Activated T-cell treated with anti-CD3 and anti-CD28 coated beads for 4 hours (primary cell): Measurements from ENCODE around the gene GNB3.

ENCODE experiments used
- DNase-seq: peaks from one replicate; pipeline ENCODE4 v3.0.0-alpha.2; 2020

Gene GNB3

GRCh38 chr12:6840761-6841515 lies at the start of gene GNB3:
GNB3 (plus strand) TSS chr12:6840925; CDS start chr12:6841288, 363 bp downstream.
- no peak for DNase-seq

- DNase-seq = no peak
These were observed 48.7 kb upstream of the GNB3 start for GRCh38 chr12:6791931-6792520.

DNA sequence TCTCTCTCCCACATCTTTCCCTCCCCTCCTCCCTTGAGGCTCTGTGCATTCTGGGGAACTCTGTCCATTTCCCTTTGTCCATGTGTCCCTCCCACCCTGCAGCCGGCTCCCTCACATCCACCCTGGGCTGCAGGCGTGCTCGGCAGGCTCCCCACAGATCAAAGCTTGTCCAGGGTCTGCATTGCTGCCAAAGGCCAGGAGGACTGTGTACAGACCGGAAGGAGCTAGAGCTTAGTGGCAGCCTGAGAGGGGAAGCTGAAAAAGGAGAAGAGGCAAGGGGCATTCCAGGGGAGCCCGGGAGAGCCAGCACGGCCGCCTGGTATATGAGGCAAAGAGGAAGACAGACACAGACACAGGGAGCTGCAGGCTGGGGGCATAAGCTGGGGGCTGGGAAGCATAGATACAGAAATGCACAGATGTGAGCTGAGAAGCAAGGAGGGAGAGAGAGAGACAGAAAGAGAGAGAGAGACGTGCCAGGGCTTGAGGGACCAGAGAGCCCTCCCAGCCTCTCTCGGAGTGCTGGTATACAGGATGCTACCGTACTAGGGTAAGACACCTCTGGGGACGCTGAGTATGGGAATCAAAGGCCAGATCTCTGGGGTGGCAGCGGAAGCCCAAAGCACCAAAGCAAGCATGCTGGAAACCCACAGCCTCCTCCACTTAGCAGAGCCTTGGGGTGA lies 48.1 kb upstream of the GNB3 start:
- DNase-seq = no peak

DNA sequence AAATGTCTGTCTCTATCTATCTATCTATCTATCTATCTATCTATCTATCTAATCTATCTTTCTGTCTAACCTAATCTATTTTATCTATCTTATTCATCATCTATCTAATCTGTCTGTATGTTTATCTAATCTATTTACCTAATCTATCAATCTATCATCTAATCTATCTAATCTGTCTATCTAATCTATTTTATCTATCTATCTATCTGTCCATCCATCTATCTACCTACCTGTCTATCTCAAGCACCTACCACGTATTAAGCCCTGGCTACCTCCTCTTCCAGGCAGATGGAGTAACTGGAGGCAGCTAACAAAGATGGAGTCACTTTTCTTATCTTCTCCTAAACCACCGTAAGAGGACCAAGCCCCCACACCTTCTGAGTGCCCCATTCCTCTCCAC lies 45.6 kb upstream of the GNB3 start:
- DNase-seq = no peak

DNA sequence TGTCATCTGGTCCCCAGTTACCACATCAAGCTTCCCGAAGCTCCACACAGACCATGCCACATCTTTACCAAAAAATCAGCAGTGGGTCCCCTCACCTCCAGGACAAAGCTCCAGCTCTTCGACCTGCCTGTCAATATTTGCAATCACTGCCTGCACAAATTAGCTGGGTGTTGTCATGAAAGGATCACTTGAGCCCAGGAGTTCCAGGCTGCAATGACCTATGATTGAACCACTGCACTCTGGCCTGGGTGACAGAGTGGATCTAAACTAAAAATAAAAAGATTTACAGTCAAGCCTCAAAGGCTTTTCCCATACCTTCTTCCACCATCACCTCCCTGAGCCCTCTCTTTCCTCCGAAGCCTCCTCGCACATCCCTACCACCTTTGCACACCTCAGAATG lies 44.1 kb upstream of the GNB3 start:
- no peak for DNase-seq

DNA sequence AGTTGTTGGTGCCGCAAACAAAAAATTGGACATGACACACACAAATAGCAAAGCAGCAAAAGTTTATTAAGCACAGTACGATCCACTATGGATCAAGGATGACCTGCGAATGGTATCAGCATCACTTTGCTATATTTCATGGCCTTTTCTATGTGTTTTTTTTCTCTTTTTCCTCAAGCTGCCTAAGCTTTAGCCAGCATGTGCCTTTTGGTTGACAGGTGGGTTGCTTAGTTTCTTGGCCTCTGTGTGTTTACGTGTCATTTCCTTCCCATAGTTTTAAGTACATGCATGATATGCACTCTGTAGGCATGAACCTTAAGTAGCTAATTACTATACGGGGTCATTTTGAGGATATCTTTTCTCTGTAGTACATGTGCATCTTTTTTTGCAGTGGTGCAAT lies 41.6 kb upstream of the GNB3 start:
- no peak for DNase-seq

GRCh38 chr12:6807170-6807569 lies 33.6 kb upstream of the GNB3 start:
- DNase-seq = no peak

GRCh38 chr12:6809056-6809455 lies 31.7 kb upstream of the GNB3 start:
- no peak for DNase-seq

GRCh38 chr12:6810758-6811157 lies 30.0 kb upstream of the GNB3 start:
- no peak for DNase-seq

DNA sequence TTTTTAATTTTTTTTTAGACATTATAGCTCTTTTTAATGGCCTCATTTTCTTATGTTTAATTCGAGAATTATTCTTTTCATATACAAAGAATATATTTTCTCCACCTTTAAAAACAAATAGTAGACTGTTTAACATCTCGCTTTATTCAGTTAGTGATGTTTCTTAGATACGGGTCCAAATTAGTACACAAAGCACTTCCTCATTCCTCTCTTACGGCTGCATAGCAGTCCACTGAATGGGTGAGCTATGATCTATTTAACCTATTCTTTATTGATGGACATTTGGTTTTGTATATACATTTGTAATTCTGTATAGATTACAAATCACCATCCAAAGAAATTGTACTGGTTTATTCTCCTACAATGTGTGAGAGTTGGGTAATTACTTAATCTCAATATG lies 27.4 kb upstream of the GNB3 start:
- DNase-seq = no peak

DNA sequence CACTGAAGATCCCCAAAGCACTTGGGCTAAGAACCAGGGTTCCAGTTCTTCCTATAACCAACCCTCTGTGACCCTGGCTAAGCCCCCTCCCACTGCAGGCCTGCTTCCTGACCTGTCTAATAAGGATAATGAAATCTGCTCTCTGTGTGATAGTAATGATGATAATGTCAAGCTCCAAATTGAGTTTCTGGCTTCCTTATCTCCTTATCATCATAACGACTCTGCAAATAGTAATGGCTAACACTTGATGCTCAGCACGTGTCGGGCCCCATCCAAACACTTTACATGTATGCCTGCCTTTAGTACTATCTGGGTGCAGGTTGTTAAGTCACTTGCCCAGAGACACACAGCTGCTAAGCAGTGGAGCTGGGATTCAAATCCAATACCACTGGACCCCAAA lies 24.1 kb upstream of the GNB3 start:
- DNase-seq = no peak

- DNase-seq = no peak
These were observed 23.6 kb upstream of the GNB3 start for GRCh38 chr12:6817098-6817497.

DNA sequence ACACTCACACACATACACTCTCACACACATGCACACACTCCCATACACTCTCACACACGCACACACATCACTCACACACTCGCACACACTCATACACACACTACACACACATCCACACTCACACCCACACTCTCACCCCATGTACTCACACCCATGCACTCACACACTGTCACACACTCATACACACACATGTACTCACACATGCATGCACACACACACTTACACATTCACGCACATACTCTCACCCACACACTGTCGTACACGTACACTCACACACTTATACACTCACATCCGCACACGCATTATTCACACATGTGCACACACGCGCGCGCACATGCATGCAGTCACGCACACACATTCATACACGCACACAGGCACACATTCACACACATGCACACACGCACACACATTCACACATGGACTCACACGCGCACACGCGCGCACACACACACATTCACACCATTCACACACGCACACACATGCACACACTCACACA lies 23.0 kb upstream of the GNB3 start:
- DNase-seq = no peak

GRCh38 chr12:6818222-6818621 lies 22.5 kb upstream of the GNB3 start:
- no peak for DNase-seq

- no peak for DNase-seq
These were observed 22.1 kb upstream of the GNB3 start for GRCh38 chr12:6818645-6819044.

- DNase-seq = no peak
These were observed 21.4 kb upstream of the GNB3 start for GRCh38 chr12:6819106-6820030.

- no peak for DNase-seq
These were observed 20.6 kb upstream of the GNB3 start for GRCh38 chr12:6820166-6820565.

- DNase-seq = no peak
These were observed 18.9 kb upstream of the GNB3 start, which contains the start of gene GPR162 for GRCh38 chr12:6821591-6822425. GPR162 (plus strand) TSS chr12:6821821; CDS start chr12:6823899, 2,078 bp downstream.

GRCh38 chr12:6822426-6823135 lies 18.1 kb upstream of the GNB3 start:
- DNase-seq = no peak

DNA sequence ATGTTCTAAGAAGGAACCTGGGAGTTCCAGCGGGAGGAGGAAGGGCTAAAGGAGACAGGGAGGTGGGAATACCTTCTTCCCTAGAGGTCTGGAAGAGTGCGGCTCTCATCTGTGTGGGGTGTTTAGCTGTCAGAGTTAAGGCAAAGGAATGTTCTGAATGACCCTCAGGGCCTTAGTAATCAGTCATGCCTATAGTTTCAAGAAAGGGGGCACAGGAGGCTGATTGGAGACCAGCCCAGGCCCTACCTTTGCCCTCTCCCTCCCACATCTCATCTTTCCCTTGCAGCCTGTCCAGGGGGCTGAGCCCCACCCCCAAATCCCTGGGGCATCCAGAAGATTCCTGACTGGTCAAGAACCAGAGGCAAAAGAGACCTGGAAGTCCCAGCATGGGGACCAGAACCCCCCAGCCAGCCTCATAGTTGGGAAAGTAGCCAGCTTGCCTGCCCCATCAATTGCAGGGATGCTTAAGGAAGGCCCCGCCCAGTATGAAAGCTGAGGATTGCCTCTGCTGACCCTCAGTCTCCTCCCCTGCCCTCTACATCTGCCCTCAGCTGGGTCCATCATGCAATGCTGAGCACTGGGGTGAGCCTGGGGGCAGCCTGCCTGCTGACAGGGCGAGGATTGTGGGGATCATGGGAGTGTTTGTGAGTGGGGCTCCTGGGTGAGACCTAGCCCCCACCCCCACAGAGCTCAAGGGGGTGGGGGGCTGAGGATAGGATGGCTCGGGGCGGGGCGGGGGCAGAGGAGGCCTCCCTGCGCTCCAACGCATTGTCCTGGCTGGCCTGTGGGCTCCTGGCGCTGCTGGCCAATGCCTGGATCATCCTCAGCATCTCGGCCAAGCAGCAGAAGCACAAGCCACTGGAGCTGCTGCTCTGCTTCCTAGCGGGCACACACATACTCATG lies 17.3 kb upstream of the GNB3 start:
- no peak for DNase-seq
